Bronchial epithelial cell (primary cell): ENCODE results near the gene TCEAL7. TPM values are rescaled to one million over a fixed set of nuclear protein-coding genes. Genes with fewer than 3 reads are reported as not detected.

Experiments
- DNase-seq: peaks from one replicate; pipeline ENCODE4 v3.0.0-alpha.2; 2010; ENCODE audit warnings: low read depth
- FAIRE-seq: peaks from 2 replicates; lab custom pipeline; 2011; peaks lifted over from hg19 to GRCh38; lab: Jason Lieb, UNC
- H3K27me3 ChIP-seq: 2 replicates; pipeline ENCODE4 v1.5.1; 2011; ENCODE audit warnings: low read length; ENCODE audit not compliant: control insufficient read depth, insufficient read depth
- H3K36me3 ChIP-seq: 2 replicates; pipeline ENCODE4 v1.5.1; 2011; ENCODE audit warnings: low read length; ENCODE audit not compliant: control insufficient read depth, insufficient read depth
- H3K4me3 ChIP-seq: 2 replicates; pipeline ENCODE4 v1.5.1; 2011; ENCODE audit warnings: mild to moderate bottlenecking, low read depth, low read length, control low read depth
- CTCF ChIP-seq: IDR thresholded peaks from 2 replicates; pipeline ENCODE4 v1.5.1; 2011; ENCODE audit warnings: mild to moderate bottlenecking, moderate library complexity, low read length, control low read depth, inconsistent platforms; ENCODE audit not compliant: insufficient read depth, severe bottlenecking
- total RNA-seq: library from RNA; depleted of rRNA; stranded (reverse); fragments of >200 nt; gene quantifications from 2 replicates; pipeline ENCODE4 v1.2.1, GENCODE V29; 2014

The TCEAL7 gene
- total RNA-seq, 1 donor from 2014 or later: 1.1 TPM

GRCh38 chrX:103360092-103360491 lies 30.1 kb downstream of the TCEAL7 start:
- Histone ChIP-seq H3K27me3 (no peaks in the 10 kb centered on the region), H3K4me3 (no peak overlapping the region), H3K36me3 (no peaks in the 10 kb centered on the region)
- no peak for TF ChIP-seq CTCF
- DNase-seq (no peak), FAIRE-seq (no peak)

GRCh38 chrX:103360916-103361315 lies 30.9 kb downstream of the TCEAL7 start:
- H3K36me3 ChIP-seq: no peaks in the 10 kb centered on the region
- FAIRE-seq (no peak), DNase-seq (no peak)
- H3K4me3 ChIP-seq: no peak overlapping the region
- TF ChIP-seq CTCF: no peak
- H3K27me3 ChIP-seq: no peaks in the 10 kb centered on the region

GRCh38 chrX:103361798-103362197 lies 31.8 kb downstream of the TCEAL7 start:
- TF ChIP-seq CTCF: no peak
- FAIRE-seq (no peak), DNase-seq (no peak)

GRCh38 chrX:103362474-103362873 lies 32.4 kb downstream of the TCEAL7 start:
- Histone ChIP-seq H3K4me3 (no peak overlapping the region), H3K36me3 (no peaks in the 10 kb centered on the region), H3K27me3 (no peaks in the 10 kb centered on the region)
- DNase-seq (peak; percentile 54), FAIRE-seq (no peak)
- TF ChIP-seq CTCF: no peak

More at GRCh38 chrX:103361798-103362197, 31.8 kb downstream of the TCEAL7 start:
- H3K4me3 ChIP-seq: no peak overlapping the region
- no peaks in the 10 kb centered on the region for H3K27me3 ChIP-seq
- H3K36me3 ChIP-seq: no peaks in the 10 kb centered on the region

GRCh38 chrX:103363046-103363445 lies 33.0 kb downstream of the TCEAL7 start:
- Histone ChIP-seq H3K36me3 (no peaks in the 10 kb centered on the region), H3K27me3 (no peaks in the 10 kb centered on the region), H3K4me3 (no peak overlapping the region)
- DNase-seq (no peak), FAIRE-seq (no peak)
- no peak for TF ChIP-seq CTCF

GRCh38 chrX:103367502-103367901 lies 37.5 kb downstream of the TCEAL7 start:
- FAIRE-seq: no peak

More at GRCh38 chrX:103367502-103367901, 37.5 kb downstream of the TCEAL7 start:
- Histone ChIP-seq H3K4me3 (no peak overlapping the region), H3K27me3 (no peaks in the 10 kb centered on the region), H3K36me3 (no peaks in the 10 kb centered on the region)
- TF ChIP-seq CTCF: no peak
- DNase-seq: peak; percentile 65
